PC-3 (cell line): ENCODE measurements around the gene MRPL51. TPM values are rescaled to one million over a fixed set of nuclear protein-coding genes. Genes with fewer than 3 reads are reported as not detected.
A peak's percentile ranks its signal among the peaks of the same experiment; 100 is the strongest.

Experiments used
- ATAC-seq: fragments of 200-7000 bp; cut with Tn5 transposase; 2 replicates; pipeline ENCODE4 v1.9.1; 2020; ENCODE audit warnings: mild to moderate bottlenecking, moderate library complexity
- BruUV-seq: library from RNA; stranded (reverse); fragments of 400-500 nt; replicated peaks from 2 replicates; lab custom pipeline; 2021; lab: Mats Ljungman, UMichigan
- CTCF ChIA-PET: fragments of 300-600 bp; sonication (Branson Sonifier 250); formaldehyde crosslinking; loops from one replicate; lab custom pipeline; 2022; ENCODE audit warnings: antibody characterized with exemption; lab: Charles Lee
- POLR2A ChIA-PET: fragments of 300-600 bp; sonication (Branson Sonifier 250); formaldehyde crosslinking; loops from one replicate; lab custom pipeline; 2022; ENCODE audit warnings: antibody characterized with exemption; ENCODE audit not compliant: unreplicated experiment; lab: Charles Lee
- DNase-seq: peaks from one replicate; pipeline ENCODE4 v3.0.0-alpha.2; 2015
- H2AFZ ChIP-seq: fragments of 300-600 bp; sonication (generic); 2 replicates; pipeline ENCODE4 v1.6.0; 2016; ENCODE audit warnings: antibody characterized with exemption, low read length
- H3F3A ChIP-seq: fragments of 300-600 bp; sonication (generic); one replicate; pipeline ENCODE4 v1.6.0; 2017; ENCODE audit warnings: antibody characterized with exemption, low read length, control low read depth, mild to moderate bottlenecking; ENCODE audit not compliant: unreplicated experiment
- H3K27ac ChIP-seq: fragments of 300-600 bp; sonication (generic); 2 replicates; pipeline ENCODE4 v1.5.1; 2016; ENCODE audit warnings: mild to moderate bottlenecking, low read length
- H3K27me3 ChIP-seq: fragments of 300-600 bp; sonication (generic); 2 replicates; pipeline ENCODE4 v1.6.1; 2016; ENCODE audit warnings: low read length, mixed read lengths
- H3K36me3 ChIP-seq: fragments of 300-600 bp; sonication (generic); 2 replicates; pipeline ENCODE4 v1.6.1; 2016; ENCODE audit warnings: low read depth, mixed run types, low read length, mixed read lengths
- H3K4me1 ChIP-seq: fragments of 300-600 bp; sonication (generic); 2 replicates; pipeline ENCODE4 v1.5.1; 2016; ENCODE audit warnings: low read length; ENCODE audit not compliant: insufficient read depth
- H3K4me2 ChIP-seq: fragments of 300-600 bp; sonication (generic); 2 replicates; pipeline ENCODE4 v1.6.0; 2016; ENCODE audit warnings: low read length
- H3K4me3 ChIP-seq: fragments of 300-600 bp; sonication (generic); 2 replicates; pipeline ENCODE4 v1.5.1; 2016; ENCODE audit warnings: mild to moderate bottlenecking, low read length, mixed read lengths
- H3K79me2 ChIP-seq: fragments of 300-600 bp; sonication (generic); 2 replicates; pipeline ENCODE4 v1.6.1; 2017; ENCODE audit warnings: low read length, mixed read lengths
- H3K9ac ChIP-seq: fragments of 300-600 bp; sonication (generic); 2 replicates; pipeline ENCODE4 v1.6.0; 2016; ENCODE audit warnings: mild to moderate bottlenecking, low read length
- H3K9me2 ChIP-seq: fragments of 300-600 bp; sonication (generic); replicated peaks from 2 replicates; pipeline ENCODE4 v1.6.1; 2016; ENCODE audit warnings: mixed run types, low read length, mixed read lengths
- H3K9me3 ChIP-seq: fragments of 300-600 bp; sonication (generic); 2 replicates; pipeline ENCODE4 v1.6.1; 2016; ENCODE audit warnings: low read length, mixed read lengths
- H4K20me1 ChIP-seq: fragments of 300-600 bp; sonication (generic); 2 replicates; pipeline ENCODE4 v1.6.1; 2016; ENCODE audit warnings: low read length, mixed read lengths
- CTCF ChIP-seq: fragments of 300-600 bp; sonication (generic); conservative IDR thresholded peaks from 2 replicates; pipeline ENCODE4 v1.5.1; 2017; ENCODE audit warnings: antibody characterized with exemption, low read depth, mild to moderate bottlenecking, low read length
- EZH2 ChIP-seq: fragments of 300-600 bp; sonication (generic); IDR thresholded peaks from one replicate; pipeline ENCODE4 v1.6.1; 2017; ENCODE audit warnings: antibody characterized with exemption, mild to moderate bottlenecking, low read length; ENCODE audit not compliant: unreplicated experiment
- EZH2phosphoT487 ChIP-seq: fragments of 300-600 bp; sonication (generic); IDR thresholded peaks from 2 replicates; pipeline ENCODE4 v1.6.1; 2018; ENCODE audit warnings: mild to moderate bottlenecking, antibody characterized with exemption, low read length, borderline replicate concordance
- intact Hi-C: fragments of 100-400 bp; cut with micrococcal nuclease; formaldehyde crosslinking; loops from 2 replicates; pipeline ENCODE4 v1.9.0; 2023
- total RNA-seq: library from RNA; depleted of rRNA; stranded (reverse); fragments of >200 nt; gene quantifications from 2 replicates; pipeline ENCODE4 v1.2.3, GENCODE V29; 2014

MRPL51 gene
- total RNA-seq, 1 experiment from 2014 or later: 157 TPM

- Histone ChIP-seq H3K4me2 (peak within 1 kb of the TSS; percentile 55), H3K9me2 (no peaks in the 10 kb centered on the region), H3K36me3 (no peaks in the 10 kb centered on the region), H3K79me2 (no peaks in the 10 kb centered on the region), H2AFZ (peak within 1 kb of the TSS; percentile 87), H3F3A (no peaks in the 10 kb centered on the region), H3K4me3 (peak within 1 kb of the TSS; percentile 19; the same call in 1 of the 2 replicates), H3K9ac (peak within 1 kb of the TSS; percentile 16; the same call in 1 of the 2 replicates), H3K4me1 (peaks cover 8% of the 10 kb centered on the region; the same call in 1 of the 2 replicates), H3K27me3 (no peaks in the 10 kb centered on the region), H3K9me3 (no peaks in the 10 kb centered on the region), H4K20me1 (no peaks in the 10 kb centered on the region), H3K27ac (no peak within 1 kb of the TSS)
- no peak for DNase-seq
- TSS peak; percentile 26 for BruUV-seq
- CTCF ChIA-PET: no interaction called here
- TF ChIP-seq CTCF (no peak), EZH2phosphoT487 (no peak), EZH2 (no peak)
- ATAC-seq: peak; percentile 72
- intact Hi-C loops: no loop called here
- POLR2A ChIA-PET: no interaction called here
Observed at GRCh38 chr12:6451348-6452244, 41.5 kb downstream of the MRPL51 start, which contains the start of gene TAPBPL. Gene TAPBPL (plus strand): TSS chr12:6452042. CDS start chr12:6452249, 207 bp downstream.

- no peak overlapping the region for H2AFZ ChIP-seq
Observed at GRCh38 chr12:6450869-6451347, 42.2 kb downstream of the MRPL51 start.

More at GRCh38 chr12:6450869-6451347, 42.2 kb downstream of the MRPL51 start:
- no peaks in the 10 kb centered on the region for H3K9me3 ChIP-seq
- no peaks in the 10 kb centered on the region for H3K27me3 ChIP-seq
- POLR2A ChIA-PET: no interaction called here
- no peak overlapping the region for H3K9ac ChIP-seq
- H3K4me1 ChIP-seq: peaks cover 8% of the 10 kb centered on the region; the same call in 1 of the 2 replicates
- H4K20me1 ChIP-seq: no peaks in the 10 kb centered on the region
- no peaks in the 10 kb centered on the region for H3K79me2 ChIP-seq
- intact Hi-C loops: no loop called here
- TF ChIP-seq CTCF: no peak
- TF ChIP-seq EZH2phosphoT487: no peak
- no peak for TF ChIP-seq EZH2
- no peak overlapping the region for H3K27ac ChIP-seq
- BruUV-seq: no TSS peak
- H3K4me2 ChIP-seq: no peak overlapping the region
- no peaks in the 10 kb centered on the region for H3F3A ChIP-seq
- H3K4me3 ChIP-seq: no peak overlapping the region
- no peaks in the 10 kb centered on the region for H3K36me3 ChIP-seq
- CTCF ChIA-PET: no interaction called here
- no peak for DNase-seq
- no peaks in the 10 kb centered on the region for H3K9me2 ChIP-seq
- ATAC-seq: no peak; the same call in 1 of the 2 replicates
